ENCODE measurements around the gene IL1RL1. TPM values are rescaled to one million over a fixed set of nuclear protein-coding genes. Genes with fewer than 3 reads are reported as not detected.
A peak's percentile ranks its signal among the peaks of the same experiment; 100 is the strongest.

Gene IL1RL1
- total RNA-seq, 2 experiments from 2014 or later = not detected

GRCh38 chr2:102276549-102277201, 34.7 kb upstream of the IL1RL1 start:
- H3K4me1 Mint-ChIP-seq (ENCODE audit: low read depth) = peaks cover 14% of the 10 kb centered on the region

GRCh38 chr2:102277202-102277700, 34.1 kb upstream of the IL1RL1 start:
- POLR2A ChIA-PET = no interaction called here
- Mint-ChIP-seq H3K4me1 (ENCODE audit: low read depth) (peaks cover 9% of the 10 kb centered on the region), H3K4me3 (no peak overlapping the region), H3K27ac (no peak overlapping the region), H3K27me3 (no peaks in the 10 kb centered on the region), H3K9me3 (peaks cover 2% of the 10 kb centered on the region), H3K36me3 (ENCODE audit: low read depth) (no peaks in the 10 kb centered on the region)
- DNase-seq (no peak), ATAC-seq (ENCODE audit: poor library complexity) (no peak)
- intact Hi-C loops (cut with DNase I, micrococcal nuclease) = no loop called here
- no peak for TF ChIP-seq CTCF (IDR thresholded peaks at IDR 0.05)
- H3K27me3 ChIP-seq (ENCODE audit: control insufficient read depth in 1 of 2, insufficient read depth in 2 of 2, low read length in 2 of 2) = no peaks in the 10 kb centered on the region
- CTCF ChIA-PET = interaction anchor here (1.6 kb wide), 1 partner anchor 24 kb away, joined by 5 read pairs; no protein-coding TSS in a partner anchor
- peaks cover 10% of the 10 kb centered on the region for H3K4me1 ChIP-seq (ENCODE audit: insufficient read depth, low read length)
- no peaks in the 10 kb centered on the region for H3K36me3 ChIP-seq (ENCODE audit: insufficient read depth, low read length)
- H3K9me3 ChIP-seq (ENCODE audit: control insufficient read depth in 1 of 2, insufficient read depth in 1 of 2, low read length in 2 of 2) = no peaks in the 10 kb centered on the region
- H3K27ac ChIP-seq (ENCODE audit: low read depth in 1 of 2, low read length in 2 of 2) = no peak overlapping the region
- no peak overlapping the region for H3K4me3 ChIP-seq (ENCODE audit: low read length)

More at GRCh38 chr2:102276549-102277201, 34.7 kb upstream of the IL1RL1 start:
- ChIA-PET CTCF (interaction anchor here (1.6 kb wide), 1 partner anchor 25 kb away, joined by 5 read pairs; no protein-coding TSS in a partner anchor), POLR2A (interaction anchor here (0.8 kb wide), 1 partner anchor 9 kb away, joined by 3 read pairs; no protein-coding TSS in a partner anchor)
- Histone ChIP-seq H3K4me3 (ENCODE audit: low read length) (no peak overlapping the region), H3K9me3 (ENCODE audit: control insufficient read depth in 1 of 2, insufficient read depth in 1 of 2, low read length in 2 of 2) (no peaks in the 10 kb centered on the region), H3K27me3 (ENCODE audit: control insufficient read depth in 1 of 2, insufficient read depth in 2 of 2, low read length in 2 of 2) (no peaks in the 10 kb centered on the region), H3K4me1 (ENCODE audit: insufficient read depth, low read length) (peaks cover 12% of the 10 kb centered on the region), H3K36me3 (ENCODE audit: insufficient read depth, low read length) (no peaks in the 10 kb centered on the region), H3K27ac (ENCODE audit: low read depth in 1 of 2, low read length in 2 of 2) (no peak overlapping the region)
- DNase-seq (peak in 1 of 14 experiments; percentile 63), ATAC-seq (ENCODE audit: poor library complexity) (no peak)
- H3K27ac Mint-ChIP-seq = no peak overlapping the region
- no peak for TF ChIP-seq CTCF (IDR thresholded peaks at IDR 0.05)
- peaks cover 2% of the 10 kb centered on the region for H3K9me3 Mint-ChIP-seq
- H3K27me3 Mint-ChIP-seq = peaks cover 5% of the 10 kb centered on the region
- no peaks in the 10 kb centered on the region for H3K36me3 Mint-ChIP-seq (ENCODE audit: low read depth)
- intact Hi-C loops (cut with DNase I, micrococcal nuclease) = no loop called here
- no peak overlapping the region for H3K4me3 Mint-ChIP-seq

GRCh38 chr2:102278720-102279390, 32.5 kb upstream of the IL1RL1 start:
- Mint-ChIP-seq H3K27me3 (no peaks in the 10 kb centered on the region), H3K4me1 (ENCODE audit: low read depth) (peaks cover 9% of the 10 kb centered on the region), H3K27ac (no peak overlapping the region), H3K4me3 (no peak overlapping the region), H3K36me3 (ENCODE audit: low read depth) (no peaks in the 10 kb centered on the region), H3K9me3 (peaks cover 2% of the 10 kb centered on the region)
- Histone ChIP-seq H3K27ac (ENCODE audit: low read depth in 1 of 2, low read length in 2 of 2) (no peak overlapping the region), H3K4me1 (ENCODE audit: insufficient read depth, low read length) (peaks cover 10% of the 10 kb centered on the region), H3K9me3 (ENCODE audit: control insufficient read depth in 1 of 2, insufficient read depth in 1 of 2, low read length in 2 of 2) (no peaks in the 10 kb centered on the region), H3K4me3 (ENCODE audit: low read length) (no peak overlapping the region), H3K36me3 (ENCODE audit: insufficient read depth, low read length) (no peaks in the 10 kb centered on the region), H3K27me3 (ENCODE audit: control insufficient read depth in 1 of 2, insufficient read depth in 2 of 2, low read length in 2 of 2) (no peaks in the 10 kb centered on the region)
- ChIA-PET CTCF (no interaction called here), POLR2A (no interaction called here)
- no peak for TF ChIP-seq CTCF (IDR thresholded peaks at IDR 0.05)
- ATAC-seq (ENCODE audit: poor library complexity) (no peak), DNase-seq (no peak)
- intact Hi-C loops (cut with DNase I, micrococcal nuclease) = no loop called here

Data from CD4-positive, alpha-beta T cell (primary cell).